ENCODE data around the gene ERICH6.

GRCh38 chr3:150675587-150675986, 28.1 kb downstream of the ERICH6 start:
- no peak for TF ChIP-seq CTCF (IDR thresholded peaks at IDR 0.05; ENCODE audit: borderline replicate concordance, extremely low read depth, low read length, poor library complexity, severe bottlenecking)
- TF ChIP-seq EZH2 (IDR thresholded peaks at IDR 0.05; ENCODE audit: borderline replicate concordance, low read depth, low read length, severe bottlenecking): no peak

Measured in DND-41 (cell line).